ENCODE measurements around the gene NOP53.
"Not testable (repeated sequence)": the region's sequence is repeated elsewhere in the genome, so short reads cannot be mapped to it uniquely, and the experiment has no call there.

Gene NOP53

GRCh38 chr19:47778049-47778953 is 33.0 kb downstream of the NOP53 start, which contains the start of gene SELENOW:
TSS of gene SELENOW (plus strand) at chr19:47778703. CDS start at chr19:47778786, 83 bp downstream.
- DNase-seq (ENCODE audit: low read depth): peak; percentile 68

DNA sequence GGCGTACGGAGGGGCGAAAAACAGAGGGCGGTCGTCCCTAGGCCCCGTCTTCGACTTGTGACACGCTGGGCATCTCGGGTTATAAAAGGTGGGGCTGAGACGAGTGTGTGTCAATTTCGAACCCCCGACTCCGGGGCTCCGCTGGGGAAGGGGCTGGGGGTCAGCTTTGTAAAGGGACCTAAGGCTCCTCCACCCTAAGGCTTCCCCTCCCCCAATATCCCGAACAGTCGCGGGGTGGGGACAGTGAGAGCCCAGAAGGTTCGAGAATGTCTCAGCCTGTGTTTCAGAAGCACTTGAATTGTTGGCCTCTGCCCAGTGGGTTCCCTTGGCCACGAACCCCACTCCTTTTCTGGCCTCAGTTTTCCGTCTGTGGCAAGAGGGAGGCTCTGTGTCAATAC is 33.6 kb downstream of the NOP53 start:
- no peak for DNase-seq (ENCODE audit: low read depth)

DNA sequence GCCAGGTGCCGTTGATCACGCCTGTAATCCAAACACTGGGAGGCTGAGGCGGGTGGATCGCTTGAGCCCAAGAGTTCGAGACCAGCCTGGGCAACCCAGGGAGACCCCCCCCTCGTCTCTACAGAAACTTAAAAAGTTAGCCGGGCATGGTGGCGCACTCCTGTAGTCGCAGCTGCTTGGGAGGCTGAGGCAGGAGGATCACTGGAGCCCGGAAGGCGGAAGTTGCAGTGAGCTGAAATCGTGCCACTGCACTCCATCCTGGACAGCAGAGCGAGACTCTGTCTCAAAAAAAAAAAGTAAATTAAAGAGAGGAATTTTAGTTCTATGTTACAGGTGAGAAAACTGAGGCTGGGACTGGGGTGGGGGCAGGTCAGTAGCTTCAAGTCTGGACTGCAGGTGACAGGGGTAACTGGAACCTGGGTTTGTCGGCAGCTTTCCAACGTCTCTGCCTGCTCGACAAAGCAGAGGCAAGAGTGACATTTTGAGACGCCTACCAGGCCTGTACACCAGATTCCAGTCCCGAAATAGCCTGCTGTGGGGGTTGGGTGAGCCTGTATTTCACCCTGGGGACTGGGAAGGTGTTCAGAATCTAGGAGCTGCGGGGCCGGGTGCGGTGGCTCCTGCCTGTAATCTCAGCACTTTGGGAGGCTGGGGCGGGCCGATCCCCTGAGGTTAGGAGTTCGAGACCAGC is 34.3 kb downstream of the NOP53 start:
- DNase-seq (ENCODE audit: low read depth): no peak

DNA sequence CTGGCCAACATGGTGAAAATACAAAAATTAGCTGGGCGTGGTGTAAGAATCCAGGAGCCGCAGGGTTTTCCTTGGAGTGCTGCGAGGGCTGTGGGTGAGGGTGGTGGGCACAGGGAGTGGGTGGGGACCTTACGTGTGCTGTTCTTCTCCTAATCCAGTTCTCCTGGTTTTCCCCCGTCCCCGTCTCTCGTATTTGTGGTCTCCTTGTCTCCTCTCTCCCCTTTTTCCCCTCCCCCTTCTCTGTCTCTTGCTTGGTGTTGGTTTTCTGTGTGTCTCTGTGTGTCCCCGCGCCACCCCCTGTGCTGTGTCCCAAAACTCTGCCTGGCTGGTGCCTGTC is 34.8 kb downstream of the NOP53 start:
- no peak for DNase-seq (ENCODE audit: low read depth)

DNA sequence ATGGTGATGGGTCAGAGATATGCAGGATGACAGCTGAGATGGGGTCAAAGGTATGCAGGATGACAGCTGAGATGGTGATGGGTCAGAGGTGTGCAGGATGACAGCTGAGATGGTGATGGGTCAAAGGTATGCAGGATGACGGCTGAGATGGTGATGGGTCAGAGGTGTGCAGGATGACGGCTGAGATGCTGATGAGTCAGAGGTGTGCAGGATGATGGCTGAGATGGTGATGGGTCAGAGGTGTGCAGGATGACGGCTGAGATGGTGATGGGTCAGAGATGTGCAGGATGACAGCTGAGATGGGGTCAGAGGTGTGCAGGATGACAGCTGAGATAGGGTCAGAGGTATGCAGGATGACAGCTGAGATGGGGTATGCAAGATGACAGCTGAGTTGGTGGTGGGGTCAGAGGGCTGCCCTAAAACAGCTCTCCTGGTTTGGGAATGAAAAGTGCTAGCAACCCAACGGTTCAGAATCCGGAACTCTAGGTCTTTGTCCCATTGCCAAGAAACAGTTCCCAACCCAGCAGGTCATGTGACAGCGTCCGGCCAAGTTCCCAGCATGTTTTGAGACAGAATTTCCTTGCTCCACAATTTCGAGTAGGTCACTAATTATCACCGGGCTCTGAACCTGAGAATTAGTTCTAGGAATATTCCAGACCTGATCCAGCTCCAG is 36.4 kb downstream of the NOP53 start:
- no peak for DNase-seq (ENCODE audit: low read depth)

- DNase-seq (ENCODE audit: low read depth): no peak
These were observed 41.2 kb downstream of the NOP53 start for GRCh38 chr19:47786566-47786965.

DNA sequence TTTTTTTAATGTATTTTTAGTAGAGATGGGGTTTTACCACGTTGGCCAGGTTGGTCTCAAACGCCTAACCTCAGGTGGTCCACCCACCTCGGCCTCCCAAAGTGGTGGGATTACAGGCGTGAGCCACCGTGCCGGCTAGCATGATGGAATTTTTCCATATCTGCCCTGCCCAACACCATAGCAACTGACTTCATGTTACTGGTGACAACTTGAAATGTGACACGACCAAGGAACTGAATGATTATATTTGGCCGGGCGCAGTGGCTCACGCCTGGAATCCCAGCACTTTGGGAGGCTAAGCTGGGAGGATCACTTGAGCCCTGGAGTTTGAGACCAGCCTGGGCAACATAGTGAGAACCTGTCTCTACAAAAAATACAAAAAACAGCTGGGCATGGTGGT is 42.0 kb downstream of the NOP53 start:
- not testable (repeated sequence) for DNase-seq (ENCODE audit: low read depth)

DNA sequence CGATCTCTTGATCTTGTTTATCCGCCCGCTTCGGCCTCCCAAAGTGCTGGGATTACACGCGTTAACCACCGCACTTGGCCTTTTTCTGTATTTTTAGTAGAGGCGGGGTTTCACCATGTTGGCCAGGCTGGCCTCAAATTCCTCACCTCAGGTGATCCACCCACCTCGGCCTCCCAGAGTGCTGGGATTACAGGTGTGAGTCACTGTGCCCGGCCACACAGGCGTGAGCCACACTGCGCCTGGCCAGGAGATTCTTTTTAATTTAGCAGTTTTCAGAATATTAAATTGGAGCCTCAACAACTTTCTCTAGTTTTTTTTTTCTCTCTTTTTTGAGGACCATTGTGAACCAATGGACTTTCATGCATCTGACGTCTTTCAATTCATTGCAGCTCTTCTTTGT is 44.5 kb downstream of the NOP53 start:
- not testable (repeated sequence) for DNase-seq (ENCODE audit: low read depth)

DNA sequence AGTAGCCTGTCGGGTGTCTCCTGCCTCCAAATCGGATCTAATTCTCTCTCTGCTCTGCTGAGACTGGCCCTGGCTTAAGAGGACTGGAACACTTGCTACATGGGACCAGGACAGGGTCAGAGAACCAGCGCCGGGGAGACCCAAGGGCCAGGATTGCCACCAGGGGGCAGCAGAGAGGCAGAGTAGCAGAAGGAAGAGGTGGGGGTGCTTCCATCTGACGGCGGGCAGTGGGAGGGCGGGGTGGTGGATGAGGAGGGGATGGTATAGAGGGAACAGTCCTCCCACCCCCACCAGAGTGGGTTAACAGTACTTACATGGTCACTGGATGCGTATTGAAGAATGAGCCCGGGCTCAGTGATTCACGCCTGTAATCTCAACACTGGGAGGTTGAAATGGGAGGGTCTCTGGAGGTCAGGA is 45.1 kb downstream of the NOP53 start:
- DNase-seq (ENCODE audit: low read depth): peak; percentile 82

- DNase-seq (ENCODE audit: low read depth): no peak
These were observed 47.3 kb downstream of the NOP53 start for GRCh38 chr19:47792616-47793015.

GRCh38 chr19:47794526-47794925 is 49.2 kb downstream of the NOP53 start:
- DNase-seq (ENCODE audit: low read depth): no peak

DNA sequence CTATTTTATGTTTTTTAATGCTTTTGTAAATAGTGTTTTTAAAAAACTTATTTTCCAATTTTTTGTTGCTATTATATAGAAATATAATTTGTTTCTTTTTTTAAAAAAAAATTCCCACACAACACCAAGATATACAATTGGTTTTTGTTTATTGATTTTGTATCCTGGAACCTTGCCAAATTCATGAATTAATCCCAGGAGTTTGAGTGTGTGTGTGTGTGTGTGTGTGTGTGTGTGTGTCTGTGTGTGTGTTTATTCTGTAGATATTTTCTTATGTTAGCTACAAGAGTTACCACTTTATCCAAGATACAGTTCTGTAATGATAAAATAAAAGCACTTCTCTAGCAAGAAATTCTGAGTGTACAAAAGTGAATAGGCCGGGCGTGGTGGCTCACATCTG is 51.4 kb downstream of the NOP53 start:
- no peak for DNase-seq (ENCODE audit: low read depth)

GRCh38 chr19:47797996-47798903 is 52.9 kb downstream of the NOP53 start:
- no peak for DNase-seq (ENCODE audit: low read depth)

DNA sequence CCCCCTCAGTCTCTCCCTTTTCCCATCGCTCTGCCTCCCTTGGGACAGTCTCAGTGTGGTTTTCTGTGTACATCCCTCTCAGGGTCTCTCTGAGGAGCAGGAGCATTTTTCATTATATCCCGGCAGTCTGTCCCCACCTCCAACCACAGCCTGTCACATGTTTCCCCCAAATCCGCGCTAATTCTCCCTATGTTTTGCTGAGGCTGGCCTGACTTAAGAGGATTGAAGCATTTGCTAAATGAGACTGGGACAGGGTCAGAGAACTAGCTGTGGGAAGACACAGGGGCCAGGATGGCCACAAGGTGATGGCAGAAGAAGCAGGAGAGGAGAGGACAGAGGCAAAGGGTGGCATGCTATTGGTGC is 53.5 kb downstream of the NOP53 start:
- DNase-seq (ENCODE audit: low read depth): no peak

DNA sequence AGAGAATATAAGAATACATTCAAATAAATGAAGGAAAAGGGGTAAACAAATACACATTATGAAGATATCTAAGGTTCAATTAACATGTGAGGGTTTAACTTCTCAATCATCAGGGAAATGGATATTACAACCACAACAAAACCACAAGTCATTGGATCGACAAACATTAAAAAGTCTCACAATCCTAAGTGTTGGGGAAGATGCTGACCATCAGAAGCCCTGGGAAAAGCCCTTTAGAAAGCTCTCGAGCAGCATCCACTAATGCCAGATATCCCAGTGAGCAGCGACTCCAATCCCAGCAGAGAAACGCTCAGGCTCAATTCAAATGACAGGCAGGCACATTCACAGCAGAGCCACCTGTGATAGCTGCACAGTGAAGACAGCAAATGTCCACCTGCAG is 55.9 kb downstream of the NOP53 start:
- no peak for DNase-seq (ENCODE audit: low read depth)

GRCh38 chr19:47802521-47803043 is 57.2 kb downstream of the NOP53 start:
- DNase-seq (ENCODE audit: low read depth): no peak

DNA sequence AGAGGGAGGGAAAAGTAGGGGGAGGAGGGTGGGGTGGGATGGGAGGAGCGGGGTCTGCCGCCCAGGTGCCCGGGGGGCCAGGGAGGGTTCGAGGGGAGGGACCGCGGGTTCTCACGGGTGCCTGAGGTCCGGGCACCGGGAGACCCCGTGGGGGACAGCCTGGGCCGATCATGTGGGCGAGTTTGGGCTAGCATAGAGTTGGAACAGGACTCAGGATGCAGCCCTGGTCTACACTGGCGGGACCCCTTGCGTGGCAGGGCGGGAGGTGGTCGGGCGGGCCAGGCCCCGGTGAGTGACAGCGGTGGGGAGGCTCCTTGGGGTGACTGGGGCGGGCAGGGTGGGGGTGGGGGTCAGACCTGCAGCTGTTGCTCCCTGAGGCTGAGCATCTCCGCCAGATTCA is 57.8 kb downstream of the NOP53 start:
- not testable (repeated sequence) for DNase-seq (ENCODE audit: low read depth)

GRCh38 chr19:47803671-47804070 is 58.3 kb downstream of the NOP53 start:
- not testable (repeated sequence) for DNase-seq (ENCODE audit: low read depth)

DNA sequence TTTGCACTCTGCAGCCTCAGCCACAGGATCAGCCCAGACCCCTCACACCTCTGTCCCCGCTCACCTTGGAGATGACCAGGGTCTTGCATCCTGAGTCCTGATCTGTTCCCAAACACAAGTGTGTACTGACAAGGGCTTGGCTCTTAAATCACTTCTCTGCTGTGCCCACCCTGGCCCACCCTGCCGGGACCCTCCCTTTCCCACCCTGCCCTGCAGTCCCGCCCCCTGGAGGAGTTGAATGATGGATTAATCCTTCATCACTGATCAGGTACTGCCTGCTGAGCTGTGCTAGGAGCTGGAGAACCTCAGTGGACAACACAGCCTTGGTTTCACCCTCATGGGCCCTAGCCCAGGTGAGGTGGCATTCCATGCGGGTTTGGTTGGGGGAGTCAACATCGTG is 59.1 kb downstream of the NOP53 start, which contains the start of gene TPRX1:
TSS of gene TPRX1 (minus strand) at position 101 of the 400 bp plus-strand sequence. CDS start at position 89, 12 bp downstream.
- not testable (repeated sequence) for DNase-seq (ENCODE audit: low read depth)

GRCh38 chr19:47805313-47805712 is 60.0 kb downstream of the NOP53 start:
- no peak for DNase-seq (ENCODE audit: low read depth)

GRCh38 chr19:47806435-47806834 is 61.1 kb downstream of the NOP53 start:
- no peak for DNase-seq (ENCODE audit: low read depth)
